WTC11 (cell line): ENCODE results near the gene OR52J3. TPM values are rescaled to one million over a fixed set of nuclear protein-coding genes. Genes with fewer than 3 reads are reported as not detected.

Source experiments
- ATAC-seq: fragments of 200-7000 bp; cut with Tn5 transposase; 2 replicates; pipeline ENCODE4 v1.10.0; 2021; ENCODE audit warnings: mild to moderate bottlenecking, moderate library complexity
- CTCF ChIA-PET: fragments of 300-600 bp; sonication (Branson Sonifier 250); formaldehyde crosslinking; loops from one replicate; lab custom pipeline; 2021; ENCODE audit warnings: antibody characterized with exemption; lab: Charles Lee
- POLR2A ChIA-PET: fragments of 350-600 bp; sonication (Branson Sonifier 250); formaldehyde crosslinking; loops from one replicate; lab custom pipeline; 2021; ENCODE audit warnings: antibody characterized with exemption; lab: Charles Lee
- DNase-seq: peaks from one replicate; pipeline ENCODE4 v3.0.0; 2021; ENCODE audit warnings: low spot score
- H3K27ac Mint-ChIP-seq: 2 replicates; pipeline ENCODE4 v1.8.0; 2021; ENCODE audit warnings: mixed read lengths
- H3K27me3 Mint-ChIP-seq: 2 replicates; pipeline ENCODE4 v1.8.0; 2021; ENCODE audit warnings: low read depth, mild to moderate bottlenecking, moderate library complexity, mixed read lengths
- H3K36me3 Mint-ChIP-seq: 2 replicates; pipeline ENCODE4 v1.8.0; 2021; ENCODE audit warnings: mixed read lengths
- H3K4me1 Mint-ChIP-seq: 2 replicates; pipeline ENCODE4 v1.8.0; 2022; ENCODE audit warnings: mixed read lengths
- H3K4me3 Mint-ChIP-seq: 2 replicates; pipeline ENCODE4 v1.8.0; 2021; ENCODE audit warnings: mild to moderate bottlenecking, moderate library complexity, mixed read lengths
- H3K9me3 Mint-ChIP-seq: 2 replicates; pipeline ENCODE4 v1.8.0; 2021; ENCODE audit warnings: mixed read lengths
- AR ChIP-seq: fragments of 250-450 bp; sonication (Bioruptor Pico); IDR thresholded peaks from 2 replicates; pipeline ENCODE4 v1.9.0; 2021; ENCODE audit warnings: mild to moderate bottlenecking
- ATF1 ChIP-seq: sonication (generic); formaldehyde crosslinking; IDR thresholded peaks from 2 replicates; pipeline ENCODE4 v1.8.1; 2023; ENCODE audit warnings: mild to moderate bottlenecking, moderate library complexity, missing genetic modification reagents
- CREB1 ChIP-seq: sonication (generic); formaldehyde crosslinking; IDR thresholded peaks from 2 replicates; pipeline ENCODE4 v1.8.0; 2023; ENCODE audit warnings: mild to moderate bottlenecking, missing genetic modification reagents
- ETV6 ChIP-seq: sonication (generic); formaldehyde crosslinking; IDR thresholded peaks from 2 replicates; pipeline ENCODE4 v1.8.1; 2022; ENCODE audit warnings: mild to moderate bottlenecking, missing genetic modification reagents
- FOXP4 ChIP-seq: sonication (generic); formaldehyde crosslinking; IDR thresholded peaks from 2 replicates; pipeline ENCODE4 v1.8.0; 2022; ENCODE audit warnings: mild to moderate bottlenecking, missing genetic modification reagents
- GRHL2 ChIP-seq: fragments of 250-450 bp; sonication (Bioruptor Pico); IDR thresholded peaks from 2 replicates; pipeline ENCODE4 v1.8.0; 2022; ENCODE audit warnings: mild to moderate bottlenecking, moderate library complexity; ENCODE audit not compliant: insufficient replicate concordance, severe bottlenecking
- GTF2I ChIP-seq: fragments of 250-450 bp; sonication (Bioruptor Pico); conservative IDR thresholded peaks from 2 replicates; pipeline ENCODE4 v1.4.0; 2021; ENCODE audit warnings: mild to moderate bottlenecking
- OVOL2 ChIP-seq: fragments of 250-450 bp; sonication (Bioruptor Pico); IDR thresholded peaks from 2 replicates; pipeline ENCODE4 v1.9.0; 2021; ENCODE audit warnings: mild to moderate bottlenecking, borderline replicate concordance
- RORB ChIP-seq: fragments of 250-450 bp; sonication (Bioruptor Pico); IDR thresholded peaks from 2 replicates; pipeline ENCODE4 v1.9.0; 2021; ENCODE audit warnings: mild to moderate bottlenecking
- SMAD3 ChIP-seq: sonication (generic); formaldehyde crosslinking; IDR thresholded peaks from 2 replicates; pipeline ENCODE4 v1.8.0; 2022; ENCODE audit warnings: missing genetic modification reagents, mild to moderate bottlenecking, borderline replicate concordance
- USF1 ChIP-seq: sonication (generic); formaldehyde crosslinking; IDR thresholded peaks from 2 replicates; pipeline ENCODE4 v1.8.0; 2022; ENCODE audit warnings: mild to moderate bottlenecking, missing genetic modification reagents
- ZNF138 ChIP-seq: sonication (generic); formaldehyde crosslinking; conservative IDR thresholded peaks from 2 replicates; pipeline ENCODE4 v1.8.1; 2022; ENCODE audit warnings: mild to moderate bottlenecking, moderate library complexity, missing genetic modification reagents
- ZNF281 ChIP-seq: sonication (generic); formaldehyde crosslinking; IDR thresholded peaks from 2 replicates; pipeline ENCODE4 v1.8.0; 2023; ENCODE audit warnings: mild to moderate bottlenecking, missing genetic modification reagents
- total RNA-seq: library from RNA; stranded (reverse); gene quantifications from 3 replicates; pipeline ENCODE4 v1.2.3, GENCODE V29; 2021
- TF ChIP-seq, protein P1 (sequence below): sonication (generic); formaldehyde crosslinking; IDR thresholded peaks from 2 replicates; pipeline ENCODE4 v1.8.1; 2022; ENCODE audit warnings: missing genetic modification reagents, borderline replicate concordance
- TF ChIP-seq, protein P2 (sequence below): sonication (generic); formaldehyde crosslinking; IDR thresholded peaks from 2 replicates; pipeline ENCODE4 v1.8.1; 2023; ENCODE audit warnings: mild to moderate bottlenecking, missing genetic modification reagents
- TF ChIP-seq, protein P3 (sequence below): fragments of 250-450 bp; sonication (Bioruptor Pico); IDR thresholded peaks from 2 replicates; pipeline ENCODE4 v1.9.0; 2021; ENCODE audit warnings: mild to moderate bottlenecking
- TF ChIP-seq, protein P4 (sequence below): sonication (generic); formaldehyde crosslinking; IDR thresholded peaks from 2 replicates; pipeline ENCODE4 v1.8.1; 2023; ENCODE audit warnings: mild to moderate bottlenecking, missing genetic modification reagents, moderate library complexity

OR52J3 gene
- total RNA-seq, 1 experiment from 2014 or later, result not detected

GRCh38 chr11:5007561-5007960 is 38.8 kb upstream of the OR52J3 start:
- ChIA-PET CTCF (interaction anchor here (1.3 kb wide), 1 partner anchor 371 kb away, joined by 5 read pairs; no protein-coding TSS in a partner anchor), POLR2A (no interaction called here)
- DNase-seq (no peak), ATAC-seq (peak; percentile 57)
- Mint-ChIP-seq H3K36me3 (no peaks in the 10 kb centered on the region), H3K27ac (no peak overlapping the region), H3K4me3 (no peak overlapping the region), H3K27me3 (no peaks in the 10 kb centered on the region; the same call in 1 of the 2 replicates), H3K9me3 (no peaks in the 10 kb centered on the region), H3K4me1 (peaks cover 5% of the 10 kb centered on the region; the same call in 1 of the 2 replicates)
- TF ChIP-seq FOXP4 (no peak), GRHL2 (CRISPR knock-in tag) (no peak), ZNF138 (no peak), GTF2I (CRISPR knock-in tag) (no peak), AR (CRISPR knock-in tag) (no peak), ZNF281 (CRISPR knock-in tag) (no peak), USF1 (CRISPR knock-in tag) (no peak), ETV6 (CRISPR knock-in tag) (no peak), RORB (CRISPR knock-in tag) (no peak)
- TF ChIP-seq, protein P1, sequence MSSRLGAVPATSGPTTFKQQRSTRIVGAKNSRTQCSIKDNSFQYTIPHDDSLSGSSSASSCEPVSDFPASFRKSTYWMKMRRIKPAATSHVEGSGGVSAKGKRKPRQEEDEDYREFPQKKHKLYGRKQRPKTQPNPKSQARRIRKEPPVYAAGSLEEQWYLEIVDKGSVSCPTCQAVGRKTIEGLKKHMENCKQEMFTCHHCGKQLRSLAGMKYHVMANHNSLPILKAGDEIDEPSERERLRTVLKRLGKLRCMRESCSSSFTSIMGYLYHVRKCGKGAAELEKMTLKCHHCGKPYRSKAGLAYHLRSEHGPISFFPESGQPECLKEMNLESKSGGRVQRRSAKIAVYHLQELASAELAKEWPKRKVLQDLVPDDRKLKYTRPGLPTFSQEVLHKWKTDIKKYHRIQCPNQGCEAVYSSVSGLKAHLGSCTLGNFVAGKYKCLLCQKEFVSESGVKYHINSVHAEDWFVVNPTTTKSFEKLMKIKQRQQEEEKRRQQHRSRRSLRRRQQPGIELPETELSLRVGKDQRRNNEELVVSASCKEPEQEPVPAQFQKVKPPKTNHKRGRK (CRISPR knock-in tag), result no peak
- TF ChIP-seq, protein P2, sequence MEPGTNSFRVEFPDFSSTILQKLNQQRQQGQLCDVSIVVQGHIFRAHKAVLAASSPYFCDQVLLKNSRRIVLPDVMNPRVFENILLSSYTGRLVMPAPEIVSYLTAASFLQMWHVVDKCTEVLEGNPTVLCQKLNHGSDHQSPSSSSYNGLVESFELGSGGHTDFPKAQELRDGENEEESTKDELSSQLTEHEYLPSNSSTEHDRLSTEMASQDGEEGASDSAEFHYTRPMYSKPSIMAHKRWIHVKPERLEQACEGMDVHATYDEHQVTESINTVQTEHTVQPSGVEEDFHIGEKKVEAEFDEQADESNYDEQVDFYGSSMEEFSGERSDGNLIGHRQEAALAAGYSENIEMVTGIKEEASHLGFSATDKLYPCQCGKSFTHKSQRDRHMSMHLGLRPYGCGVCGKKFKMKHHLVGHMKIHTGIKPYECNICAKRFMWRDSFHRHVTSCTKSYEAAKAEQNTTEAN, result no peak
- TF ChIP-seq, protein P3, sequence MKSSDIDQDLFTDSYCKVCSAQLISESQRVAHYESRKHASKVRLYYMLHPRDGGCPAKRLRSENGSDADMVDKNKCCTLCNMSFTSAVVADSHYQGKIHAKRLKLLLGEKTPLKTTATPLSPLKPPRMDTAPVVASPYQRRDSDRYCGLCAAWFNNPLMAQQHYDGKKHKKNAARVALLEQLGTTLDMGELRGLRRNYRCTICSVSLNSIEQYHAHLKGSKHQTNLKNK (CRISPR knock-in tag), result no peak

GRCh38 chr11:5011254-5011653 is 35.1 kb upstream of the OR52J3 start:
- no peaks in the 10 kb centered on the region for H3K4me1 Mint-ChIP-seq
- CTCF ChIA-PET, result interaction anchor here (0.6 to 1.0 kb wide), 5 partner anchors 38 to 374 kb away, joined by 3 to 6 read pairs (median 3); partner anchors contain the start of gene OR51D1
- POLR2A ChIA-PET, result no interaction called here
- H3K36me3 Mint-ChIP-seq, result no peaks in the 10 kb centered on the region
- no peak for ATAC-seq
- no peak overlapping the region for H3K4me3 Mint-ChIP-seq
- no peak for TF ChIP-seq SMAD3
- TF ChIP-seq, protein P3 (CRISPR knock-in tag), result no peak
- no peak for TF ChIP-seq OVOL2
- TF ChIP-seq, protein P4, sequence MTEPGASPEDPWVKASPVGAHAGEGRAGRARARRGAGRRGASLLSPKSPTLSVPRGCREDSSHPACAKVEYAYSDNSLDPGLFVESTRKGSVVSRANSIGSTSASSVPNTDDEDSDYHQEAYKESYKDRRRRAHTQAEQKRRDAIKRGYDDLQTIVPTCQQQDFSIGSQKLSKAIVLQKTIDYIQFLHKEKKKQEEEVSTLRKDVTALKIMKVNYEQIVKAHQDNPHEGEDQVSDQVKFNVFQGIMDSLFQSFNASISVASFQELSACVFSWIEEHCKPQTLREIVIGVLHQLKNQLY (CRISPR knock-in tag), result no peak
- TF ChIP-seq, protein P1 (CRISPR knock-in tag), result no peak
- no peak for TF ChIP-seq ATF1 (CRISPR knock-in tag)
- no peak for TF ChIP-seq CREB1
- TF ChIP-seq, all 79 proteins: peak for 0
- H3K27me3 Mint-ChIP-seq, result no peaks in the 10 kb centered on the region; the same call in 1 of the 2 replicates
- H3K27ac Mint-ChIP-seq, result no peak overlapping the region
- no peak for DNase-seq
- peaks cover 6% of the 10 kb centered on the region; the same call in 1 of the 2 replicates for H3K9me3 Mint-ChIP-seq
